PC-3 (cell line): Measurements from ENCODE around the gene CFL1.

Source experiments
- CTCF ChIP-seq: fragments of 300-600 bp; sonication (generic); conservative IDR thresholded peaks from 2 replicates; pipeline ENCODE4 v1.5.1; 2017; ENCODE audit warnings: antibody characterized with exemption, low read depth, mild to moderate bottlenecking, low read length
- EZH2 ChIP-seq: fragments of 300-600 bp; sonication (generic); IDR thresholded peaks from one replicate; pipeline ENCODE4 v1.6.1; 2017; ENCODE audit warnings: antibody characterized with exemption, mild to moderate bottlenecking, low read length; ENCODE audit not compliant: unreplicated experiment
- EZH2phosphoT487 ChIP-seq: fragments of 300-600 bp; sonication (generic); IDR thresholded peaks from 2 replicates; pipeline ENCODE4 v1.6.1; 2018; ENCODE audit warnings: mild to moderate bottlenecking, antibody characterized with exemption, low read length, borderline replicate concordance

GRCh38 chr11:65817835-65818680 is 39.9 kb downstream of the CFL1 start:
- TF ChIP-seq CTCF = peak; percentile 98
- TF ChIP-seq EZH2 = no peak
- TF ChIP-seq EZH2phosphoT487 = no peak
